Measurements from ENCODE around the gene AZIN2.
"Not testable (repeated sequence)": the region's sequence is repeated elsewhere in the genome, so short reads cannot be mapped to it uniquely, and the experiment has no call there.

The AZIN2 gene

DNA sequence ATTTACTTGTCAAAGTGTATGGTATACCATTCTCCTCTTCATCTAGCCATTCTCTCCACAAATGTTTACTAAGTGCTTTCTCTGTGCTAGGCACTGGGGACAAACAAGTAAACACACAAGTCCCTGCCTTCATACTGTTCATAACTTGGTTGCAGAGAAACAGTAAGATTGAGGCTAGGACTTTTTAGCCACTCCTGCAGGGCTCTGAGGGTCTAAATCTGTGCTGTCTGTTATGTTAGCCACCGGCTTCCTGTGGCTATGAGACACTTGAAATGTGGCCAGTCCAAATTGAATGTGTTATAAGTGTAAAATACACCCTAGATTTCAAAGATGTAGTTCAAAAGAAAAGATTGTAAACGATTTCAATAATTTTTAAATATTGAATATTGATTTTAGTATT is 50.2 kb downstream of the AZIN2 start:
- no peak for DNase-seq

DNA sequence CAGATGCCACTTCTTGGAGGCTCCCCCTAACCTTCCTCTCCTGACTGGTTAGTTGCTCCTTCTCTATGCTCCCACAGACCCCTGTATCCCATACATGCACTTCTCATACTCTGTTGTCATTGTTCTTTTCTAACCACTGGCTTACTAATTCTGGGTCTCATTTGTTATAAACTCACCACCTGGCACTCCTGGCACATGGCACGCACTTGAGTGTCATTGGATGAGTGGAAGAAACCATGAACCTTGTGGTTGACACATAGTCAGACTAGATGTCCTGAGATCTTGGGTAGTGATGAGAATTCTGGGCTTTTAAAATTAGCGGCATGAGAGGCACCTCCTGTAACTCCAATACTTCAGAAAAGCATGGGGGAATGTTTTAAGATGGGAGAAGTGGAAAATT is 51.6 kb downstream of the AZIN2 start:
- DNase-seq, result no peak

DNA sequence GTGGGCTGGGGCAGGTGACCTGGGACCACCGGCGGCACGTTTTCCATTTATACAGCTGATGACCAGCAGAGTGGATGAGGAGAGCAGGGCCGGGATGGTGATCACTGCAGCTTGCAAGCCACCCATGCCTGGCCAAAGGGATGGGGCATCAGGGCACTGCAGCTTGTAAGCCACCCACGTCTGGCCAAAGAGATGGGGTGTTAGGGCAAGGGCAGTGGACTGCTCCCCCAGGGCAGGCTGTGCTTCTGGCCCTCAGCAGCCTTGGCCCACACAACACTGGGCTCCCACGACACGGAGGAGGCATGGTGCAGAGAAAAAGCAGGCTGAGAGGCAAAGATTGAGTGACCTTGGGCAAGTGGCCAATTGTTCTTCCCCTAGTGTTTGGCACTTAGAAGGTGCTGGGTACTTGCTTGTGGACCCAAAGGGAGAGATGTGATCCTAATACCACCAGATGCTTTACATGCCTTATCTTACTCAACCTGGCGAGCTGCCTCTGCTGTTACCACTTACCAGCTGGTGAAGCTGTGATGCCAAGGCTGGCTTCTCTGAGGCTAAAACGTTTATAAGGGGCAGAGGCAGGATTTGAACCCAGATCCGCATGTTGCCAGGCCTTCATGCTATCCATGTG is 52.6 kb downstream of the AZIN2 start:
- no peak for DNase-seq

DNA sequence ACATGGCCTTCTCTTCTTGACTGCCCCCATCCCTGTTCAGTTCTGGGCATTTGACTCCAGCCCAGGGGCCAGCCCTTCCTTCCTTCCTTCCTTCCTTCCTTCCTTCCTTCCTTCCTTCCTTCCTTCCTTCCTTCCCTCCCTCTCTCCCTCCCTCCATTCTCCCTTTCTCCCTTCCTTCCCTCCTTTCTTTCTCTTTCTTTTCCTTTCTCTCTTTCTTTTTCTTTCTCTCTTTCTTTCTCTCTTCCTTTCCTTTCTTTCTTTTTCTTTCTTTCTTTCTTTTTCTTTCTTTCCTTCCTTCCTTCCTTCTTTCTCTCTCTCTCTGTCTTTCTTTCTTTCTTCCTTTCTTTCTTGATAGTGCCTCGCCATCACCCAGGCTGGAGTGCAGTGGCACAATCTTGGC is 55.1 kb downstream of the AZIN2 start:
- not testable (repeated sequence) for DNase-seq

DNA sequence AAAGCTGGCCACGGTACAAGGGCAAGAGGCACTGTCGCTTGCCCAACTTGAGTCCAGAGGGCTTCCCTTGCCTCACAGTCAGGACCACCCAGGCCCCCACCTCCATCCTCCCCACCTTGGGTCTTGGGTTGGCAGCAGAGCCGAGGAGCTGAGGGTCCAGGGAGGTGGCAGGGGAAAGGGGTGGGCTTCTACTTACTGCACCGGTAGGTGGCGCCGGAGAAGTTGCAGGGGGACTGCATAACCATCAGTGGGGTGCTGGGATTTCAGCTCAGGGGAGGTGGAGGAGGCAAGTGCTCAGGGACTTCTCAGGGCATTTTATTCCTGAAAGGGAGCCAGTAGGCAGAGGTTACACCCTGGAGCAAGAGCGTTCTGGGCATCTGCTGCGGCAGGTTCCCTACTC is 56.8 kb downstream of the AZIN2 start:
- DNase-seq, result peak; percentile 42

GRCh38 chr1:33140153-33141149 is 59.5 kb downstream of the AZIN2 start:
- DNase-seq, result no peak

- DNase-seq, result no peak
Observed at GRCh38 chr1:33141216-33141615, 60.3 kb downstream of the AZIN2 start.

DNA sequence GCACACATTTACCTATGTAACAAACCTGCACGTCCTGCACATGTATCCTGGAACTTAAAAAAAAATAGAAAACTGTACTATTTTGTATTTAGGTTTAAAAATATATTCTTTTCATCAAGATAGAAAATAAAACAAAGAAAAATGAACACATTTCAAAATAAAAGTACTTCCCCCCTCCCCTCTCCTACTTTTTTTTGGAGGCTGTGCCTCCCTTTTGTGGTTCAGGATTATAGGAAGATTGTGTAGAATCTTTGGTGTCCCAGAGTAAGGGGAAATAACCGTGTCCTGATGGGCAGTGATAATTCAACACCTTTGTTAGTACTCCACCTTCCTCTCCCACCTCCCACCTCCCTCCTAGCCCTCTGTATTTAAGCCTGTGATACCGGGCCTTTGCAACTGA is 60.8 kb downstream of the AZIN2 start:
- DNase-seq, result no peak

DNA sequence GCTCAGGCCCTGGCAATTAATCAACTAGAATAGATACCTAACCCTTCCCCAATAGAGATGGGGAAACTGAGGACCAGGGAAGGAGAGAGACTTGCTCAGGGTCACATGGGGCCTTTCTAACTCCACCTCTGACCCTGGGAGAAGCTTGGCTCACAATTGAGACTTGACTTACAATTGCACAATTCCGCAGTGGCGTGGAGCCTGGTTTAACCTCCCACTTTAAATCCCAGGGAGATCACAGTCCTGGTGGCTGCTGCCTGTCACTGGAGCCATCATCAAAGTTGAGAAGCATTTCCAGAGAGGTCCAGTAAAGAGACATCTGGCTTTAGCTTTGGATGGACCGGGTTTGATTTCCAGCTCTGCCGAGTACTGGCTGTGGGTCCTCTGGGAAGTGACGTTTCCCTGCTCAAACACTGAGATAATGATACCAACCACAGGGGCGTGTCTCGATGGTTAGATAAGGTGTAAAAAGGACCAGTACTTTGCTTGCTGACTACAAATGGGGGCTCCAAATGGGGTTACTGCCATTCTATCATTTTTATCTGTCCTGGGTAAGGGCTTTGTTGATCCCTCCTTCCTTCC is 61.6 kb downstream of the AZIN2 start:
- DNase-seq, result no peak

- DNase-seq, result no peak
Observed at GRCh38 chr1:33143176-33143575, 62.2 kb downstream of the AZIN2 start.

DNA sequence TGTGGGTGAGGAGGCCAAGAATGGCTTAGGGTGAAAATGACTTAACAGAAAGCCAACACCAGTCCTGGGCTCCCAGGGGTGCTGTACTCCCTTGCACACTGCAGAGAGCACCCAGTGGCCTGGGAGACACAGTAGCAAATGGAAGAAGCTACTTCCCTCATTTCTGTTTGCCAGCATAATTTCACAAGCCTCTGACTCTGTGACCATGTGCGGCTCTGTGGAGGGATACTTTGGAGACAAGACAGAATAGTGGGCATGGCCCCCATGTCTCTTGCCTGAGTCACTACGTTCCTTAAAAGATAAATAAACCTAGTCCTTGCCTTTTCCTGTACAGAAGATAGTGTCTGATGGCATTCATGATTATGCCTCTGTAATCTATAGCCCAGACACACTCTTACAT is 62.7 kb downstream of the AZIN2 start:
- DNase-seq, result no peak

DNA sequence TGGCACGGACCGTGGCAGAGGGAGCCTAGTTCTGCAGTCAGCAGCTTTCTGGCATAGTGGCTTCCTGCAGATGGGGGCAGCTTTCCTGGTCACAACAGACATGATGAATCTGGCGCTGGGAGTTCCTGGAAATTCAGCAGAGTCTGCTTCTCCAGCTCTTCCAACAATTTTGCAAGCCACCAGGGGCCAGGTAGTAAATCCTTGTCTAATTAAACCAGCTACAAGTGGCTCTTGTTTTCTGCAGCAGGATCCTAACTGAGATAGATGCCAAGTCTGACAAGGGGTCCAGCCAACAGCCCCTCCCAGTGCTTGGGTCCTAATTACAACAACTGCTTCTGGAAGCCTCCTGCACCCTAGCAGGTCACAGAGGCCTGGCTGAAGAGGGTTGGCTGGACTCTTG is 65.0 kb downstream of the AZIN2 start:
- no peak for DNase-seq

DNA sequence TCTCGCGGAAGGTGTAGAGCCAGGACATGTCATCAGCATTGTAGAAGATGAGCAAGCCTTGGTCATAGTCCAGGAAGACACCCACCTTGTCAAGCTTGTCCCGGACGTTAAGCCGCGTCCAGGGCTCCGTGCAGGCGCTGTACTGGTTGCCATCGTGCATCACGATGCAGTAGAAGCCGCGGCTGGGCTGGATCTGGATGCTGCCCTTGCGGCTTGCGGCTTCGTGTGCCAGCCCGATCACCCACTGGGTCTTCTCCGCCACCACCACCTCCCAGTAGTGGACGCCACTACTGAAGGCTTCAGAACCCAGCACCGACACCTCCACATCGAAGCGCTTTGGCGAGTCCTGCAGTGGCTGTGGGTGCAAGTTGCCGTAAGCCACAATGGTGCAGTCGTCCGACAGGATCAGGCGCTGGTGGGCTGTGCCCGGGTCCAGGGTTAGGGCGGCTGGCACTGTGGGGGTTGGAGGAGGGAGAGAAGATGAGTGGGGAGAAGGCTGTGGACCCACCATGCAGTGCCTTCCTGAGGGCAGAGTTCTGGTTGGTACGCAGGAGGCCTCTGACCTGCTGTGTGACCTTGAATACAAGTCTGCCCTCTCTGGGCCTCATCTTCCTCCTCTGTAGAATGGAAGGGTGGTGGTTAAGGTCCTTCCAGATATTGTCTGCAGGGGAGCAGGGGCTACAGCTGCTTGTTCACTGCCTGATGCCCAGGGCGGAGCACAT is 66.5 kb downstream of the AZIN2 start:
- DNase-seq, result no peak

- DNase-seq, result no peak
Observed at GRCh38 chr1:33147997-33148314, 67.0 kb downstream of the AZIN2 start.

DNA sequence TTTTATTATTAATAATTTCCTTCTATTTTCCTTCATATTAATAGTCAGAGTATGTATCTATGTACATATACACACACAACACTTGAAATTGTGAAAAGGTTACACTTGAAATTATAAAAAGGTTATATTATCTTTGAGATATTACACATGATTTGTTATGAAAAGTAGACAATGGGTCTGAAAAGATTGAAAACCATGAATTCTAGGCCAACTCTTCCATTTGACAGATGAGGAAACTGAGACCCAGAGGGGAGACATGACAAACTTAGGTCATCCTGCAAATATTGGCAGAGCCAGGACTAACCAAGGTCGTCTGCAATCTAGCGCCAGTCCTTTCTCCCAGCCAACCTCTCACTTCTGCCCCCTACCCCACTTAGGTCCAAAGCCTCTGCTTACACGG is 67.7 kb downstream of the AZIN2 start:
- DNase-seq, result no peak

DNA sequence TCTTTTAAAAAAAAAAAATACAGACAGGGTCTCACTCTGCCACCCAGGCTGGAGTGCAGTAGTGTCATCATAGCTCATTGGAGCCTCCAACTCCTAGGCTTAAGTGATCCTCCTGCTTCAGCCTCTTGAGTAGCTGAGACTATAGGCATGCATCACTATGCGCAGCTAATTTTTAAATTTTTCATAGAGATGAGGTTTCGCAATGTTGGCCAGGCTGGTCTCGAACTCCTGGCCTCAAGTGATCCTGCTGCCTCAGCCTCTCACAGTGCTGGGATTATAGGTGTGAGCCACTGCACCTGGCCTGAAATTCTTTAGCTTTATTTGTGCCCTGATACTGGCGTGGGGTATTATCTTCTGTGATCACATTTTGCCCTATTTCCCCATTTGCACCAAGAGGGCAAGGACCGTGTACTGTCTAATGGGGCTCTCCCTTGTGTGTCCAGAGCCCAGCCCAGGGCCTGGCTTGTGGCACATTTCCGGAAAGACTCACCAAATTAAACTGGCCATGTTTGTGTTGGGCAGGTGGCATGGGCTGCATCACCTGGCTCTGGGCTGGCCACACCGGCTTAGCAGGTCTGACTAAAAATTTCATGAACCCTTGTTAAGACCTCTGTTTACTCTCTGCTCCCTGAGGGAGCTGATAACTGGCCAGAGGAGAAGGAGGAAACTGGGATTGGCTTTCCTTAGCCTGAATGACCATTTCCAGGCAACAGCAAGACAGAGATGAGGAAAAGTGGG is 68.7 kb downstream of the AZIN2 start:
- DNase-seq, result no peak

- DNase-seq, result no peak
Observed at GRCh38 chr1:33150522-33150921, 69.6 kb downstream of the AZIN2 start.

DNA sequence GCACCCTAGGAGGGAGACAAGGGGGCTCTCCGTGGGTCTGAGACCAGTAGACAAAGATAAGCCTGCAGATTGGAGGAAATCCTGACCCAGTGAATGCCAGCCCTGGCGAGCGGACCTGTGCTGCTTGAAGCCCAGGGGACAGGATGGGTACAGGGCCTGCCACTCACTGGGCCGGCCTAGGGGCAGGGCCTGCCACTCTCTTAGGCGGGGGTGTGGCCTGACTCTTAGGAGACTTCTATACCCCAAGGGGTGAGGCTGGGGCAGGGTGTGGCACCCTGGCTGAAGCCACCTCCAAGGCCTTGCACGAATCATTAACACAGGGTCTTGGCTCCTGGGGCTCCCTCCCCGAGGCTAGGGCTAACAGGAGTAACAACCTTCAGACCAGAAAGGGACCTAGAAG is 70.2 kb downstream of the AZIN2 start:
- no peak for DNase-seq

GRCh38 chr1:33152685-33153432 is 71.9 kb downstream of the AZIN2 start:
- peak; percentile 85 for DNase-seq

DNA sequence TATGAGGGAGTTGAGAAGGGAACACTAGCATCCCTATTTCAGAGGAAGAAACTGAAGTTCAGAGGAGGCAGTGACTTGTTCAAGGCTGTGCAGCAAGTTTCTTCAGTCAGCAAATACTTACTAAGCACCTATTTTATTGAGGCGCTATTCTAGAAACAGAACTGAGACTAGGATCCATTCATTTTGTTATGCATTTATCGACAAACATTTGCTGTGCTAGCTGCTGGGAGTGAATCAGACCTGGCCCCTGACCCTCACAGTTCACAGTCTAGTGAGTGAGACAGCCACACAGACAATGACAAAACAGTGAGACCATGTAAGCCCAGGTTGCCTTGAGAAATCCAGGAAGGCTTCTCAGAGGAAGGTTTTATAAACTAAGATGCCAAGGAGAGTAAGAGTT is 72.7 kb downstream of the AZIN2 start:
- no peak for DNase-seq

GRCh38 chr1:33155877-33156538 is 75.1 kb downstream of the AZIN2 start:
- DNase-seq, result no peak

Data from NCI-H1092 (cell line).